HG02623 (cell line): ENCODE measurements around the gene SON.
"Not testable (repeated sequence)": the region's sequence is repeated elsewhere in the genome, so short reads cannot be mapped to it uniquely, and the experiment has no call there.

ENCODE experiments used
- ATAC-seq: cut with Tn5 transposase; IDR thresholded peaks from one replicate; pipeline ENCODE4 v1.9.1; 2021; ENCODE audit warnings: moderate library complexity; ENCODE audit not compliant: unreplicated experiment

The SON gene, protein sequence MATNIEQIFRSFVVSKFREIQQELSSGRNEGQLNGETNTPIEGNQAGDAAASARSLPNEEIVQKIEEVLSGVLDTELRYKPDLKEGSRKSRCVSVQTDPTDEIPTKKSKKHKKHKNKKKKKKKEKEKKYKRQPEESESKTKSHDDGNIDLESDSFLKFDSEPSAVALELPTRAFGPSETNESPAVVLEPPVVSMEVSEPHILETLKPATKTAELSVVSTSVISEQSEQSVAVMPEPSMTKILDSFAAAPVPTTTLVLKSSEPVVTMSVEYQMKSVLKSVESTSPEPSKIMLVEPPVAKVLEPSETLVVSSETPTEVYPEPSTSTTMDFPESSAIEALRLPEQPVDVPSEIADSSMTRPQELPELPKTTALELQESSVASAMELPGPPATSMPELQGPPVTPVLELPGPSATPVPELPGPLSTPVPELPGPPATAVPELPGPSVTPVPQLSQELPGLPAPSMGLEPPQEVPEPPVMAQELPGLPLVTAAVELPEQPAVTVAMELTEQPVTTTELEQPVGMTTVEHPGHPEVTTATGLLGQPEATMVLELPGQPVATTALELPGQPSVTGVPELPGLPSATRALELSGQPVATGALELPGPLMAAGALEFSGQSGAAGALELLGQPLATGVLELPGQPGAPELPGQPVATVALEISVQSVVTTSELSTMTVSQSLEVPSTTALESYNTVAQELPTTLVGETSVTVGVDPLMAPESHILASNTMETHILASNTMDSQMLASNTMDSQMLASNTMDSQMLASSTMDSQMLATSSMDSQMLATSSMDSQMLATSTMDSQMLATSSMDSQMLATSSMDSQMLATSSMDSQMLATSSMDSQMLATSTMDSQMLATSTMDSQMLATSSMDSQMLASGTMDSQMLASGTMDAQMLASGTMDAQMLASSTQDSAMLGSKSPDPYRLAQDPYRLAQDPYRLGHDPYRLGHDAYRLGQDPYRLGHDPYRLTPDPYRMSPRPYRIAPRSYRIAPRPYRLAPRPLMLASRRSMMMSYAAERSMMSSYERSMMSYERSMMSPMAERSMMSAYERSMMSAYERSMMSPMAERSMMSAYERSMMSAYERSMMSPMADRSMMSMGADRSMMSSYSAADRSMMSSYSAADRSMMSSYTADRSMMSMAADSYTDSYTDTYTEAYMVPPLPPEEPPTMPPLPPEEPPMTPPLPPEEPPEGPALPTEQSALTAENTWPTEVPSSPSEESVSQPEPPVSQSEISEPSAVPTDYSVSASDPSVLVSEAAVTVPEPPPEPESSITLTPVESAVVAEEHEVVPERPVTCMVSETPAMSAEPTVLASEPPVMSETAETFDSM (N-terminal part only)

DNA sequence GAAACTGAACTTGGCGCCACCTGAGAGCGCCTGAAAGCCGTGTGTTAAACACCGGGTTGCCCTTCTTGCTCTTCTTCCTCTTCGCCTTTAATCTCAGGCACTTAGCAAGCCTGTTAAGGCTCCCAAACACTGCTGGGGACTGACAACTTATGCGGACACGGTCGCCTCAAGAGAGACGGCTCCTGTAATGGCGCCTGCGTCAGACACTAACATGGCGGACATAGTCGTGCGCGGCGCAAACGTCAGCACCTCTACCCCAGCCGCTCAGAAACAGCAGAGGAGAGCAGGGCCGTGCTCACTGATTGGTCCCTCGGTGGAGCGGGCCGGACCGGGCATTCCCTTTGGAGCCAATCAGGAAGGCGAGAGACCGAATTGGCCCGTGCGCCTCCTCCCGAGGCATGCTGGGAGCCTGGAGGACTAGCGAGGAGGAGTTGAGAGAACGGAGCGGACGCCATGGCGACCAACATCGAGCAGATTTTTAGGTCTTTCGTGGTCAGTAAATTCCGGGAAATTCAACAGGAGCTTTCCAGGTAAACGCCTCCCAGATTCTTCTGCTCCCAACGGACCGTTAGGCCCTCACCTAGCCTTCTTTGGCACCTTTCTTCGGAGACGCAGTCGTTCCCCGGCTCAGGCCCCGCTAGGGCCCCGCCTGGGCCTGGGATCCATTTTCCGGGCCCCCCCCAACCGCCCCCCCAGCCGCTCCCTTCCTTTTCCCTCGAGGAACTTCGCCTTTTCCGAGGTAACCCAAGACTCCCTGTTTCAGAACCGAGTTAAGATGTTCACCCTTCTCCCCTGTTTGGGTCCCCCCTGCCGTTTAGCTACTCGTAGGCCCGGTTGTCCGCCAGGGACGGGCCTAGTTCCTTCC, at the start of gene SON:
TSS of gene SON (plus strand) at position 399 of the 865 bp plus-strand sequence. CDS start at position 454, 55 bp downstream.
- ATAC-seq, result peak; percentile 93

GRCh38 chr21:33493756-33494155, 49.1 kb upstream of the SON start:
- ATAC-seq, result no peak

GRCh38 chr21:33495743-33496142, 47.1 kb upstream of the SON start:
- ATAC-seq, result no peak

DNA sequence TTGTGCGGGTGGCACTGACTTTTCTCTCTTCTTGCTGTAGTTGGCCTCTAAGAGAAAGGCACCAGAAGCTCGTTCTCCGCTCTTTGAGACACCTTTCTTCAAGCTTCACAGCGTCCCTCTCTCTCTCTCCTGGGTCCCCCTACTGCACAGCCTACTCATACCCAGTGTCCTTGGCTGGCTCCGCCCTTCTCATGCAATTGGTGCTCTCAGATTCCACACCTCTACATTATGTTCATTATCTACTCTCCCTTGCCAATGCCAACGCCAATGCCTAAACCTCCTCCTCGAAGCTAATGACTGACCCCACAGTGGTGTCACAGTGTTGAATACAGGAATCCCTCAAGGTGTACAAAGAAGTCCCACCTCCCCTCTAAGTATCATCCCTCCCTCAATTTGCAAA, 46.5 kb upstream of the SON start:
- no peak for ATAC-seq

DNA sequence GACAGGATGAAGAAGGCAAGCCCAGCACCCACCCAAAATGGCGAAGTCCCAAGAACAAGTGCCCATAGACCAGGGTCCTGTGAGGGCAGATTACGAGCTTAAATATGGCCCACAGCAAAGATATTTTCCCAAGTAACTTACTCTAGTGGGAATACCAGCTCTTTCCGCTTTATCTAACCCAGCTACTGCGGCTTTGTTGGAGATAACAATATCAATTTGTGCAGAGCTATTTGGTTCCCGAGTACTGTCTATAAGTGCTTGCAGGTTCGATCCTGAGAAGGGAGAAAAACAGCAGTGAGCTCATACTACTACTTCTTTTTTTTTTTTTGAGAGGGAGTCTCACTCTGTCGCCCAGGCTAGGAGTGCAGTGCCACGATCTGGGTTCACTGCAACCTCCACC, 37.0 kb upstream of the SON start:
- no peak for ATAC-seq

DNA sequence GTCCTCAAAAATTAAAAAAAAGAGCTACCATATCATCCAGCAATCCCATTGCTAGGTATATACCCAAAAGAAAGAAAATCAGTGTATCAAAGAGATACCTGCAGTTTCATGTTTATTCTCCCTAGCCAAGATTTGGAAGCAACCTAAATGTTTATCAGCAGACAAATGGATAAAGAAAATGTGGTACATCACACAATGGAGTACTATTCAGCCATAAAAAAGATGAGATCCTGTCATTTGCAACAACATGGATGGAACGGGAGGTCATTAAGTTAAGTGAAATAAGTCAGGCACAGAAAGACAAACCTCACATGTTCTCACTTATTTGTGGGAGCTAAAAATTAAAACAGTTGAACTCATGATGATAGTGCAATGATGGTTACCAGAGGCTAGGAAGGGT, 35.8 kb upstream of the SON start:
- ATAC-seq, result not testable (repeated sequence)

DNA sequence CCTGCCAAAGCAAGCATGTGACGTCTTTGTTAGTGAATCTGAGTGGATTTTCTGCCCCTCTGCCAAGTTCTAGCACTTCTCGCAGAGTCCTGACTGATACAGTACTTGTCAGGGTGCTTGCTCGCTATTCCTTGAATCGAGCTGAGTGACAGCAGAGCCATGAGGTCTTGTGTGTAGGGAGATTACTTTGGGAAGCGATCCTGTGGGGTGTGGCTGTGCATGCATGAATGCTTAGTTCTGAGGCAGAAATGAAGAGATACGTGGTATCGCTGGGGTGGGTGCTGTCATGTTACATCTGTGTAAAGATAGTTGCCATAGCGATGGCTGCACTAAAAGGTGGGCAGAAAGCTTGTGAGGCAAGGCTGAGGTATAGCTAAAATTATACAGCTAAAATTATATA, 32.0 kb upstream of the SON start:
- ATAC-seq, result no peak

DNA sequence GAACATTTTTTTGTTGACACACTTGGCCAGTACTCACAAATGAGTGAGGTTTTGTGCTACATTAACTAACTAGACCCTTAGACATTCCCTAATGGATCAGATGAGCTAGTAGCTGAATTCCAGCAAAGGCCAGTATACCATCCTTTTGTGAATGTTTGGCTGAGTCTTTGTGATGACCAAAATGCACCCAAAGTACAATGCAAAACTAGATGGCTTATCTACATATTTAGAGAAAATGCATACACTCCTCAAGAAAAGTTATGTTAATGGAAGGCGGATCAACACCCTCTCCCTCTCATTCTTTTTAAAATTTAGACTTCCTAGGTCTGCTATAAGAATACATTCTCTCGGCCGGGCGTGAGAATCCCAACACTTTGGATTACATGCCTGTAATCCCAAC, 31.2 kb upstream of the SON start:
- no peak for ATAC-seq

DNA sequence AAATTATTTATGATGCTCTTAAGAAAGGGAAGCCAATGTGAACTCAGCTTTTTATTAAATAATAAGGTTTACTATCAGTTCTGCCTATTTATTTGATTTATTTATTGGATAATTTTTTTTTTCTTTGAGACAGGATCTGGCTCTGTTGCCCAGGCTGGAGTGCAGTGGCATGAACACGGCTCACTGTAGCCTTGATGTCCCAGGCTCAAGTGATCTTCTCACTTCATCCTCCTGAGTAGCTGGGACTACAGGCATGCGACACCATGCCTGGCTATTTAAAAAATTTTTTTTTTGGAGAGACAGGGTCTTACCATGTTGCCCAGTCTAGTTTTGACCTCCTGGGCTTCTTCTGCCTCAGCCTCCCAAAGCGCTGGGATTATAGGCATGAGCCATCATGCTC, 30.4 kb upstream of the SON start:
- ATAC-seq, result no peak

- ATAC-seq, result no peak
Measured at GRCh38 chr21:33514229-33514628, 28.6 kb upstream of the SON start.

DNA sequence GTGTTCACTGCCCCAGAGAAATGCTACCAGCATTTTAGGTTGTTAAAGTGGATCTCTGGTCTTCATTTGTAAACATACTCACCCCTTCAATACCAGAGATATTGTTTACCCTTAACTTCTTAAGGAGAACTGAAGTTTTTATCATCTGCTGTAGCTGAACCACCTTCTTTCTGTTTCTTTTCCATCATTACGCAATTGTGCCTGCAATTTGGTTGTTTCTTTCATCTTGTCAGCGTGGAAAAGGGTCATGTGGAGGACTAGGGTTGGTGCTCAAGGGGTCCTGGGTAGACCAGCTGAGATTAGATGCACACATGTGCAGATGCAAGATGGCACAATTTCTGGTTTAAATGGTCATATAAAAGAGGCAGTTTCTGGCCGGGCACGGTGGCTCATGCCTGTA, 23.9 kb upstream of the SON start:
- ATAC-seq, result no peak

- ATAC-seq, result no peak
Measured at GRCh38 chr21:33522297-33522952, 20.4 kb upstream of the SON start.

GRCh38 chr21:33522953-33523349, 19.9 kb upstream of the SON start:
- no peak for ATAC-seq

DNA sequence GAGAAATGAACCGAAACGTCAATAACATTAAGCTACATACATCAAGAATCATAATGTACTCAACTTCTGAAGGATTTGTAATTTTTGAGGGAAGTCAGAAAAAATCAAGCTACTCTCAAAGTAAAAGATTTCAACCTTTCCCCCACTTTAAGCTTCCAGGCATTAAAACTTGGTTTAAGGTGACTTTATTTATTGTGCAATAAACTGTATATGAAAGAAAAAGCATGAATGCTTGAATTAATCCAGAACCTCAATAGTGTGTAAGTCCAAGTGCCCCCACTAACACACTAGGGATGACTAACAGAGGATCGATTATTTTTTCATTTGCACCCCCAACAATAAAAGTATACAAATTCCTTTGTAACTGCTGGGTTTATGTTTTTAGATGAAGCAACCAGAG, 11.8 kb upstream of the SON start:
- no peak for ATAC-seq

GRCh38 chr21:33537212-33537611, 5.6 kb upstream of the SON start:
- no peak for ATAC-seq

GRCh38 chr21:33539616-33540015, 3.2 kb upstream of the SON start:
- no peak for ATAC-seq

- ATAC-seq, result no peak
Measured at GRCh38 chr21:33540711-33541104, 2.1 kb upstream of the SON start.

DNA sequence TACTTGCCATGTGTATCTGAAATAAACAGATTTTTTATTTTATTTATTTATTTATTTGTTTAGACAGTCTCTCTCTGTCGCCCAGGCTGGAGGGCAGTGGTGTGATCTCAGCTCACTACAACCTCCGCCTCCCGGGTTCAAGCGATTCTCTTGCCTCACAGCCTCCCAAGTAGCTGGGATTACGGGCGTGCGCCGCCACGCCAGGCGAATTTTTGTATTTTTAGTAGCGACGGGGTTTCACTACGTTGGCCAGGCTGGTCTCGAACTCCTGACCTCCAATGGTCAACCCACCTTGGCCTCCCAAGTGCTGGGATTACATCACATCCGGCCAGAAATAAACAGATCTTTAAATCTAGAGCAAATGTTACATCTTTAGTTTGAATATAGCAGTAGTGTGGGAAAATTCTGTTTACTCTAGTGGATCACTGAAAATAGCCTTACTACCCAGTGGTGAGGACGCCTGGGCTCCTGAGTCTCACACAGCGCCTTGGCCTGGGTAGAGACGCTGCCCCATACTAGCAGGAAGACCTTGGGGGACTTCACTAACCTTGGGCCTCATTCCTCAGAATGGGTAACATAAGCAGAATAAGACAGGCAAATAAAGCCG, 1.6 kb upstream of the SON start:
- ATAC-seq, result no peak
